ENCODE results near the gene OBI1.

OBI1 gene

DNA sequence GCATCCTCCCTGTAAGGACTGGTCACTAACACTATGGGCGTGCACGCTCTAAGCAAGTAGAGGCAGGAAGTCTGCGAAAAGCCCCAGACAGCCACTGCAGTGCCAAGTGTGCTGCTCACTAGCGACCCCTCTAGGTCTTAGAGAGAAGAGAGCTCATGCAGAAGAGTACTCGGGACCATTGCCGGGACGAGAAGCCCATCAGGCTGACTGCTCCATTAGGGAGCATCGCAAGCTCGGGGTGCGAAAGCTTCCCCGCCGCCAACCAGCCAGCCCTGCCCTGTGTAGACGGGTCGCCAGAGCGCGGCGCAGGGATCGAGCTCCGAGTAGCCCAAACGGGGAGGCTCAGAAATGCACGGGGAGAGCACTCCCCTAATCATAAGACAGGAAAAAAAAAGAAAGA is 72.2 kb downstream of the OBI1 start:
- Histone ChIP-seq H3K4me3 (ENCODE audit: low read depth, low read length) (no peak overlapping the region), H3K4me1 (ENCODE audit: control insufficient read depth, insufficient read depth, low read length) (no peaks in the 10 kb centered on the region), H3K9me3 (ENCODE audit: control insufficient read depth, insufficient read depth, low read depth, low read length) (no peaks in the 10 kb centered on the region), H3K27ac (ENCODE audit: extremely low read depth, low read depth, low read length) (no peak overlapping the region), H3K36me3 (ENCODE audit: control insufficient read depth in 2 of 2, insufficient read depth in 1 of 2, low read length in 2 of 2) (no peaks in the 10 kb centered on the region)
- TF ChIP-seq TRIM28 (IDR thresholded peaks at IDR 0.05; ENCODE audit: borderline replicate concordance, low read length) (no peak), ZNF223 (tag by site-specific recombination; IDR thresholded peaks at IDR 0.05) (no peak), KLF7 (tag by site-specific recombination; IDR thresholded peaks at IDR 0.05; ENCODE audit: borderline replicate concordance) (no peak), ZNF596 (tag by site-specific recombination; IDR thresholded peaks at IDR 0.05) (no peak), ZNF549 (tag by site-specific recombination; IDR thresholded peaks at IDR 0.05) (no peak), ZBTB17 (tag by site-specific recombination; IDR thresholded peaks at IDR 0.05) (no peak), ZNF555 (tag by site-specific recombination; conservative IDR thresholded peaks at IDR 0.05) (no peak), BCL11A (tag by site-specific recombination; IDR thresholded peaks at IDR 0.05; ENCODE audit: low read depth) (no peak), ZNF121 (tag by site-specific recombination; IDR thresholded peaks at IDR 0.05) (no peak), GLI4 (tag by site-specific recombination; IDR thresholded peaks at IDR 0.05) (no peak), ZNF140 (tag by site-specific recombination; IDR thresholded peaks at IDR 0.05) (no peak), KLF16 (tag by site-specific recombination; IDR thresholded peaks at IDR 0.05) (no peak), ZNF521 (tag by site-specific recombination; IDR thresholded peaks at IDR 0.05) (no peak), ZNF354C (tag by site-specific recombination; IDR thresholded peaks at IDR 0.05; ENCODE audit: borderline replicate concordance, low read depth) (no peak), ZNF239 (tag by site-specific recombination; IDR thresholded peaks at IDR 0.05) (no peak), MZF1 (tag by site-specific recombination; IDR thresholded peaks at IDR 0.05; ENCODE audit: borderline replicate concordance) (no peak), ZNF157 (tag by site-specific recombination; IDR thresholded peaks at IDR 0.05) (no peak)
- TF ChIP-seq, protein P1, sequence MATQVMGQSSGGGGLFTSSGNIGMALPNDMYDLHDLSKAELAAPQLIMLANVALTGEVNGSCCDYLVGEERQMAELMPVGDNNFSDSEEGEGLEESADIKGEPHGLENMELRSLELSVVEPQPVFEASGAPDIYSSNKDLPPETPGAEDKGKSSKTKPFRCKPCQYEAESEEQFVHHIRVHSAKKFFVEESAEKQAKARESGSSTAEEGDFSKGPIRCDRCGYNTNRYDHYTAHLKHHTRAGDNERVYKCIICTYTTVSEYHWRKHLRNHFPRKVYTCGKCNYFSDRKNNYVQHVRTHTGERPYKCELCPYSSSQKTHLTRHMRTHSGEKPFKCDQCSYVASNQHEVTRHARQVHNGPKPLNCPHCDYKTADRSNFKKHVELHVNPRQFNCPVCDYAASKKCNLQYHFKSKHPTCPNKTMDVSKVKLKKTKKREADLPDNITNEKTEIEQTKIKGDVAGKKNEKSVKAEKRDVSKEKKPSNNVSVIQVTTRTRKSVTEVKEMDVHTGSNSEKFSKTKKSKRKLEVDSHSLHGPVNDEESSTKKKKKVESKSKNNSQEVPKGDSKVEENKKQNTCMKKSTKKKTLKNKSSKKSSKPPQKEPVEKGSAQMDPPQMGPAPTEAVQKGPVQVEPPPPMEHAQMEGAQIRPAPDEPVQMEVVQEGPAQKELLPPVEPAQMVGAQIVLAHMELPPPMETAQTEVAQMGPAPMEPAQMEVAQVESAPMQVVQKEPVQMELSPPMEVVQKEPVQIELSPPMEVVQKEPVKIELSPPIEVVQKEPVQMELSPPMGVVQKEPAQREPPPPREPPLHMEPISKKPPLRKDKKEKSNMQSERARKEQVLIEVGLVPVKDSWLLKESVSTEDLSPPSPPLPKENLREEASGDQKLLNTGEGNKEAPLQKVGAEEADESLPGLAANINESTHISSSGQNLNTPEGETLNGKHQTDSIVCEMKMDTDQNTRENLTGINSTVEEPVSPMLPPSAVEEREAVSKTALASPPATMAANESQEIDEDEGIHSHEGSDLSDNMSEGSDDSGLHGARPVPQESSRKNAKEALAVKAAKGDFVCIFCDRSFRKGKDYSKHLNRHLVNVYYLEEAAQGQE (tag by site-specific recombination; IDR thresholded peaks at IDR 0.05) = no peak
- POLR2A ChIA-PET = no interaction called here
- CTCF ChIA-PET = interaction anchor here (0.6 to 1.0 kb wide), 4 partner anchors 10 to 726 kb away, joined by 3 to 5 read pairs (median 3); partner anchors contain the start of gene POU4F1

DNA sequence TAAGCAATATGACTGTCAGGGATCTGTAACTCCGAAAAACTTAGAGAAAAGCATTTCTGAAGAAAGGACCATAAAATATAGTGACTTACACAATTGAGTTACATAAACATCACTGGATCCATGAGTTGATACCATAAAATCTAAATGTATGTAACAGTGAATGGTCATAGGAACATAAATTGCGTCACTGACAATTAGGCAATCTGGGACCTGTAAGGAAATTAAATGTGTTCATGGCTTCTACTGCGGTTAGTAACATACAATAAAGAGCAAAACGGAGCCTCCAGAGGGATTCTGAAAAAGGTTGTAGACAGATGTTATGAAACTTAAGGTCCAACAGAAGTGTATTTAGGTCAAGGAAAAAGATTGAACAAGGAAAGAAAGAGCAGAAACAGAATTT is 82.7 kb downstream of the OBI1 start:
- Histone ChIP-seq H3K4me3 (ENCODE audit: low read depth, low read length) (no peak overlapping the region), H3K36me3 (ENCODE audit: control insufficient read depth in 2 of 2, insufficient read depth in 1 of 2, low read length in 2 of 2) (no peaks in the 10 kb centered on the region), H3K9me3 (ENCODE audit: control insufficient read depth, insufficient read depth, low read depth, low read length) (no peaks in the 10 kb centered on the region), H3K27ac (ENCODE audit: extremely low read depth, low read depth, low read length) (no peak overlapping the region), H3K4me1 (ENCODE audit: control insufficient read depth, insufficient read depth, low read length) (no peaks in the 10 kb centered on the region)
- ChIA-PET CTCF (no interaction called here), POLR2A (no interaction called here)
- TF ChIP-seq, protein P2, sequence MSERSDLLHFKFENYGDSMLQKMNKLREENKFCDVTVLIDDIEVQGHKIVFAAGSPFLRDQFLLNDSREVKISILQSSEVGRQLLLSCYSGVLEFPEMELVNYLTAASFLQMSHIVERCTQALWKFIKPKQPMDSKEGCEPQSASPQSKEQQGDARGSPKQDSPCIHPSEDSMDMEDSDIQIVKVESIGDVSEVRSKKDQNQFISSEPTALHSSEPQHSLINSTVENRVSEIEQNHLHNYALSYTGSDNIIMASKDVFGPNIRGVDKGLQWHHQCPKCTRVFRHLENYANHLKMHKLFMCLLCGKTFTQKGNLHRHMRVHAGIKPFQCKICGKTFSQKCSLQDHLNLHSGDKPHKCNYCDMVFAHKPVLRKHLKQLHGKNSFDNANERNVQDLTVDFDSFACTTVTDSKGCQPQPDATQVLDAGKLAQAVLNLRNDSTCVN (tag by site-specific recombination; optimal IDR thresholded peaks at IDR 0.05) = no peak
- TF ChIP-seq ZNF610 (tag by site-specific recombination; IDR thresholded peaks at IDR 0.05; ENCODE audit: borderline replicate concordance) (no peak), ZNF621 (tag by site-specific recombination; IDR thresholded peaks at IDR 0.05) (no peak), PRDM1 (tag by site-specific recombination; IDR thresholded peaks at IDR 0.05) (no peak), ZXDB (tag by site-specific recombination; IDR thresholded peaks at IDR 0.05) (no peak), ZNF2 (tag by site-specific recombination; IDR thresholded peaks at IDR 0.05) (no peak), ZNF791 (tag by site-specific recombination; IDR thresholded peaks at IDR 0.05) (no peak), ZNF426 (tag by site-specific recombination; IDR thresholded peaks at IDR 0.05) (no peak), YY1 (tag by site-specific recombination; IDR thresholded peaks at IDR 0.05) (no peak), ZEB2 (tag by site-specific recombination; IDR thresholded peaks at IDR 0.05) (no peak), ZNF146 (tag by site-specific recombination; IDR thresholded peaks at IDR 0.05) (no peak), OVOL3 (tag by site-specific recombination; IDR thresholded peaks at IDR 0.05) (no peak)
- TF ChIP-seq, protein P3, sequence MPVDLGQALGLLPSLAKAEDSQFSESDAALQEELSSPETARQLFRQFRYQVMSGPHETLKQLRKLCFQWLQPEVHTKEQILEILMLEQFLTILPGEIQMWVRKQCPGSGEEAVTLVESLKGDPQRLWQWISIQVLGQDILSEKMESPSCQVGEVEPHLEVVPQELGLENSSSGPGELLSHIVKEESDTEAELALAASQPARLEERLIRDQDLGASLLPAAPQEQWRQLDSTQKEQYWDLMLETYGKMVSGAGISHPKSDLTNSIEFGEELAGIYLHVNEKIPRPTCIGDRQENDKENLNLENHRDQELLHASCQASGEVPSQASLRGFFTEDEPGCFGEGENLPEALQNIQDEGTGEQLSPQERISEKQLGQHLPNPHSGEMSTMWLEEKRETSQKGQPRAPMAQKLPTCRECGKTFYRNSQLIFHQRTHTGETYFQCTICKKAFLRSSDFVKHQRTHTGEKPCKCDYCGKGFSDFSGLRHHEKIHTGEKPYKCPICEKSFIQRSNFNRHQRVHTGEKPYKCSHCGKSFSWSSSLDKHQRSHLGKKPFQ (tag by site-specific recombination; IDR thresholded peaks at IDR 0.05) = no peak
- TF ChIP-seq, protein P4, sequence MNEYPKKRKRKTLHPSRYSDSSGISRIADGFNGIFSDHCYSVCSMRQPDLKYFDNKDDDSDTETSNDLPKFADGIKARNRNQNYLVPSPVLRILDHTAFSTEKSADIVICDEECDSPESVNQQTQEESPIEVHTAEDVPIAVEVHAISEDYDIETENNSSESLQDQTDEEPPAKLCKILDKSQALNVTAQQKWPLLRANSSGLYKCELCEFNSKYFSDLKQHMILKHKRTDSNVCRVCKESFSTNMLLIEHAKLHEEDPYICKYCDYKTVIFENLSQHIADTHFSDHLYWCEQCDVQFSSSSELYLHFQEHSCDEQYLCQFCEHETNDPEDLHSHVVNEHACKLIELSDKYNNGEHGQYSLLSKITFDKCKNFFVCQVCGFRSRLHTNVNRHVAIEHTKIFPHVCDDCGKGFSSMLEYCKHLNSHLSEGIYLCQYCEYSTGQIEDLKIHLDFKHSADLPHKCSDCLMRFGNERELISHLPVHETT (tag by site-specific recombination; IDR thresholded peaks at IDR 0.05) = no peak
